CD4-positive, alpha-beta T cell treated with Interferon alpha-2 for 1 hour (primary cell): Measurements from ENCODE around the gene STOX2.
"Not testable (repeated sequence)": the region's sequence is repeated elsewhere in the genome, so short reads cannot be mapped to it uniquely, and the experiment has no call there.

Experiments
- DNase-seq, 2 donors: peaks; one replicate each; pipeline ENCODE4 v3.0.0-alpha.2; 2020 to 2022

STOX2 gene

GRCh38 chr4:184030764-184031163 is 125.7 kb downstream of the STOX2 start:
- DNase-seq: no peak

GRCh38 chr4:184032091-184032490 is 127.0 kb downstream of the STOX2 start:
- DNase-seq: no peak

DNA sequence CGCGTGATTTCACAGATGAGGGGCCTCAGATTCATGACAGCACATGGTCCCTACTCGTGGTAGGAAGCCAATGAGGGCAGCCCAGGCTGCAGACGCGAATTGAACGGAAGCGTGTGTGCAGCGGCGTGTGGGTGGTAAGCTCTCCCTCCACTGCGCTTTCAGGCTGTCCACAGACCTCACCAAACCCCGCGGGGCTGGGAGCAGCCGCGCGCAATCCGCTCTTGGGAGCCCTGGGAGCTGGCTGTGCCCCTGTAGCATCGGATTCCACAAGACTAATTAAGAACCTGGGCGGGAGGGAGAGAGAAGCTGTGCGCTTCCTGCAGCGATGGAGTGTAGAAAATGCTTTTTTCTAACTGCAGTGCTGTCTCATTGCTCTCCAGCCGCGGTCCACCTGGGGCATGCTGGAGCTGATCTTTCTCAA is 134.9 kb downstream of the STOX2 start:
- no peak for DNase-seq

DNA sequence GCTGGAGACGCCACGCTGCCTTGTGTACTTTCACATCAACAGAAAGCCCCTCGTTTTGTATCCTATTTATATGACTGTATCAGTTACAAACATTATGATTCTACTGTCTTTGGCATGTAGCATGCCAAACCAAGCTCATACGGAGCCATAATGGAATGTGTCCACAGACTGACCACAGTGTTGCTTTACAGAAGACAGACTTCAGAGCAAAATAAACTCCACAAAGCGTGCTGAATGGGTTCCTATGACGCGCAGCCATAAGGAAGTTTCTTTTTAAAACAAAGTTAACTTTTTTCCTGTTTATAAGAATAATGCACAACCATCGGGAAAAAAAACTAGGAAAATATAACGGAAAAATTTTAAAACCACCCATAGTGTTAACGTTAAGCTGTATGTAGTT is 136.0 kb downstream of the STOX2 start:
- DNase-seq: no peak

- no peak for DNase-seq
Measured at GRCh38 chr4:184046148-184046547, 141.0 kb downstream of the STOX2 start.

GRCh38 chr4:184051262-184051661 is 146.2 kb downstream of the STOX2 start:
- DNase-seq: not testable (repeated sequence)

GRCh38 chr4:184052616-184053015 is 147.5 kb downstream of the STOX2 start:
- no peak for DNase-seq

DNA sequence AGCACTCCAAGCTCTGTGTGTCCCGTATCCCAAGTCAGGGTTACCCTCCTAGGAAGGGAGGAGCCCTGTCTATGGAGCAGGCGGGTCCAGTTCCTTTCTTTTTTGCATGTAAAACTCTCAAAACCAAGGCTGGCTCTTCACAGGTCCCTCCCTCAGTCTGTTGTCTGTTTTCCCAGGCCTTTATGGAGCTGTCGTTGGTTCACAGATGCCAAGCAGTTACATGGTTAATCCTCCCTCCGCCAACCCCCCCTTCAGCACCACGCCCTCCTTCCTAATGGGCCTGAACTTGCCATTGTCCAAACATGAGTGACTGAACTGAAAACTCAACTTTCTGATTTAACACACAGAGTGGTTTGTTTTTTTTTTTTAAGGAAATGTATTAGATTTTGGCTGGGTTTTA is 148.3 kb downstream of the STOX2 start:
- no peak for DNase-seq

DNA sequence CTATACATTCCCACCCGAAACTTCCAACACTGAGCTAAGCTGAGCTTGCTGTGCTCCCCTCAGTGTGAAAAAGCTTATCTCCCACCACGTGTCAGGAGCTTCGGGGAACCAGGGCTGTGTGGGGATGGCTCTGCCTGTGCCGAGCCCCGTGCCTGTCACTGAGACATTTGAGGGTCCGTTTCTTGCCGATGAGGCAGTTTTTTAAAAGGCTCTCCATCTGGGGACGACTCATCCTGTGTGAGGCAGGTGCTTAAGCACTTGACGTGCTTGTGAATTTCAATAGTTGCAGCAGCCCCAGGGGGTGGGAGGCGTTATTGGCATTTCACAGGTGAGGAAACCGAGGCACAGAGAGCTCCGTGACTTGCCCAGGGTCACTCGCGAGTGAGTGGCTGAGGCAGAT is 151.8 kb downstream of the STOX2 start:
- DNase-seq: no peak

- DNase-seq: no peak
Measured at GRCh38 chr4:184058026-184058425, 152.9 kb downstream of the STOX2 start.

DNA sequence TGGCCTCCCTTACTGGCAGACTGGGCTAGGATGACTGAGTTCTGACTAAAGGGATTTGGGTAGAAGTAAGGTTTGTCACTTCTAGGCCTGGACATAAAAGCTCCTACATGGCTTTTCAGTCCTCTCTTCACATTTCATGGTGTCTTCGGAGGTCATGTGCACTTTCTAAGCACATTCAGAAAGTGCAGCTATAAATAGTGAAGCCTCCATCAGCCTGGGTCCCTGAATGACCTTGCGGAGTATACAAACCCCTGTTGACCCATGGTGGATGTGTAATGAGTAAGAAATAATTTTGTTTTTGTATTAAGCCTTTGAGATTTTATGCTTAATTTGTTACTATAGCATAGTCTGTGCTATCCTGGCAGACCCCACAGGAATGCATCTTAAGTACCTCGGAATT is 154.0 kb downstream of the STOX2 start:
- DNase-seq: no peak

DNA sequence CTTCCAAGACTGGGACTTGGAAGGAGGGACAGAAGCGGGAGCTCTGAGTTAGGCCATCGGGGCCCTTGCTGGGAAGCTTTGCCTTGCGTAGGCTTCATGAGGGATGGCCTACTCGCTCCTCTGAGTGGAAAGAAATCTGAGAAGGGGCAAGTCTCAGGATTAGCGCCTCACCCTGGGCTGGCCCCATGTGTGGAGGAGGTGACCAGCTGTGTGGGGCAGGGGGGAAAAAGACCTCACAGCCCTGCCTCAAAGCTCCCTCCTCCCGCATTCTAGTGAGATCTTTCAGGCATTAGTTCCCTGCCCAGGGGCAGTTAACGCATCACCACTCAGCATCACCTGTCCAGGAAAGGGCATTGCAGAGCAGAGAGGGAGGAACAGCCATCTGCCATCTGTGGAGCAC is 156.5 kb downstream of the STOX2 start:
- DNase-seq: no peak

- DNase-seq: no peak
Measured at GRCh38 chr4:184062769-184063168, 157.7 kb downstream of the STOX2 start.

- DNase-seq: no peak
Measured at GRCh38 chr4:184064877-184065276, 159.8 kb downstream of the STOX2 start.

DNA sequence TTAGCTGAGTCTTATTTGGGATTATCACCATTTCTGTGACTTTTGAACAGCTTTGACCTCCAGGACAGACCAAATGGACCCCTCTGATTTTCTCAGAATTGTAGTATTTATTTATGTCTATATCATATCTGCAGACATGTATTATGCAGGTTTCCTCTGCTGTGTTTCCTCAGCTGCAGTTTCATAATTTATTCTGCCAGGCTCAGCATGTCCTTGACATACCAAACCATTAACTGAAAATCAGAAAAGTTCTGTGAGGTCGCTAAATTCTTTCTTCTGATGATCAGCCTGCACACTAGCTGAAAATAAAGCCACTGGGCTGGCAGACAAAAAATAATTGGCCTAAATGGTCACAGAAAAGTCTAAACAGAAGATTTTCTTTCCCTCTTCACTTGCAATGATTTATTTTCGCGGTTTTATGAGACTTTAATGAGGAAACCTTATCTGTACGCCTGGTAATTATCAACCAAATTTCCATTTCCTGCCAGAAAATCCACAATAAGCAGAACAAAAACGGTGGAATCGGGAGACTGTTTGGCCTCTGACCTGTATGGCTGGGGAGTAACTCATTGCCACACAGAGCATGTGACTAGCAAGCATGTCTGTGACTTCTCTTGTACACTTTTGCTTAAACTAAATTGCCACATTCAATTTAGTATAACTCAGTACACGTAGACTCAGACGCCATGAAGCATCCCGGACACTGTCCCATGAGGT is 161.6 kb downstream of the STOX2 start:
- DNase-seq: no peak

GRCh38 chr4:184067931-184068554 is 162.9 kb downstream of the STOX2 start:
- DNase-seq: no peak
